ENCODE data around the gene GSE1. TPM values are rescaled to one million over a fixed set of nuclear protein-coding genes. Genes with fewer than 3 reads are reported as not detected.

The GSE1 gene
- total RNA-seq, 4 donors from 2014 or later = 54.2 to 155 (median 71.9) TPM

DNA sequence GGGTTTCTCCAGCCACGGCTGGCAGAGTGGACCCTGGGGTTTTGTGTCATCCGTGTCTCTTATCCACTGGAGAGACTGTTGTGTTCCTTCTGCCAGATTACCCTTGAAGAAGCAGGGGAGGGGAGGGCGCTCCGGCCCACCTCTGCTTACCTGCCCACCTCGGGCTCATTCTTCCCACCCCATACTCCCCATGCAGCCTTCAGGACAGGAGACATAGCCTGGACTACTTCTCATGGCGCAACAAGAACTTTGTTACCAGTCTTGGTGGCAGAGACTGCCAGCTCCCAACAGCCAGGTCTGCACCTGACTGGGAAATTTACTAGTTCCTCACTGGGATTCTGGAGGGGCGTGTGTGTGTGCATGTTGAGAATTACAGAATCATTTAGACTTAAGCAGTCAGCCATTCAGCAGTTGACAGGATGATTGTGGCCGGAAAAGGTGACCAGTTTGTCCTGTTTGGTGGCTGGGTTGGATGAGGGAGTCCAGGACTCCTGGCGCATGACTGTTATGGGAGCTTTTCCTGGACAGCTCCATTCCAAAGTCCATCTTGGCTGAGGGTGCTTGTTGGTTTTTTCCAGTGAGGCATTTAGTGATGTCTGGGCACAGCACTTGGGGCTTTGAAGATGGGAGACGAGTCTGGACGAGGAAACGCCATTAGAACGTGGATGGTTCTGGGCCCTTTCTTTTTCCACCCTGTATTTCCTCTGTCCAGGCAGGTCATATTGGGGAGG is 8.7 kb downstream of the GSE1 start:
- WGBS, 2 donors = 74 to 80% methylated on average over 12 to 13 of the region's 13 CpGs
- H3K4me1 ChIP-seq = peaks cover 41 to 46% of the 10 kb centered on the region in 2 donors
- H3K4me3 ChIP-seq (replicated peaks in 1 of 3) = no peak overlapping the region
- TF ChIP-seq CTCF (IDR thresholded peaks at IDR 0.05) (no peak), POLR2A (IDR thresholded peaks at IDR 0.05) (no peak)
- H3K27ac ChIP-seq = peak overlapping the region in 1 of 3 donors; percentile 39
- DNase-seq = peak; percentile 59 to 76
- no peaks in the 10 kb centered on the region for H3K27me3 ChIP-seq
- H3K9me3 ChIP-seq = no peaks in the 10 kb centered on the region
- intact Hi-C loops (cut with DNase I) = no loop called here
- no peaks in the 10 kb centered on the region for H3K36me3 ChIP-seq

GRCh38 chr16:85622683-85623082 is 9.6 kb downstream of the GSE1 start:
- Histone ChIP-seq H3K27ac (no peak overlapping the region), H3K9me3 (no peaks in the 10 kb centered on the region), H3K36me3 (no peaks in the 10 kb centered on the region), H3K4me1 (peaks cover 33 to 44% of the 10 kb centered on the region in 2 donors), H3K4me3 (replicated peaks in 1 of 3) (no peak overlapping the region), H3K27me3 (no peaks in the 10 kb centered on the region)
- DNase-seq = no peak
- intact Hi-C loops (cut with DNase I) = no loop called here
- TF ChIP-seq POLR2A (IDR thresholded peaks at IDR 0.05) (no peak), CTCF (IDR thresholded peaks at IDR 0.05) (no peak)
- 69 to 75% methylated on average over 5 to 6 of the region's 6 CpGs for WGBS, 2 donors

DNA sequence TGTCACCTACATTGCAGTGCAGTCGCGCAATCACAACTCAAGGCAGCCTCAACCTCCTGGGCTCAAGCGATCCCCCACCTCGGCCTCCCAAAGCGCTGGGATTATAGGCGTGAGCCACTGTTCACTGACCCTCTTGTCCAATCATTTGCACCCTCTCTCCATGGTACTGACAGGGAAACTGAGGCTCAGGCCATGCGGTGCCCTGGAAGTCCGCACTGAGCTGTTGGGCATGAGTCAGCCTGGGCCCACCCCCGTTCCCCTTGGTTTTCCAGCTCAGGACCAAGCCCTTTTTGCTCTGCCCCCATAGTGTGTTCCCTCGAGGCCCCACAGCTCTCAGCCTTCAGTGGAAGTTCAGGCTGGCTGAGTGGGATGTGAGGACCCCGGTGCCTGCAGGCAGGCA is 10.1 kb downstream of the GSE1 start:
- intact Hi-C loops (cut with DNase I) = no loop called here
- Histone ChIP-seq H3K4me3 (replicated peaks in 1 of 3) (no peak overlapping the region), H3K27ac (no peak overlapping the region), H3K27me3 (no peaks in the 10 kb centered on the region), H3K9me3 (no peaks in the 10 kb centered on the region), H3K4me1 (peaks cover 27 to 41% of the 10 kb centered on the region in 2 donors), H3K36me3 (no peaks in the 10 kb centered on the region)
- TF ChIP-seq POLR2A (IDR thresholded peaks at IDR 0.05) = no peak
- no peak for TF ChIP-seq CTCF (IDR thresholded peaks at IDR 0.05)
- DNase-seq = no peak
- WGBS, 2 donors = 95% methylated on average over 11 of the region's 11 CpGs

GRCh38 chr16:85623997-85624601 is 11.0 kb downstream of the GSE1 start:
- H3K4me1 ChIP-seq = peaks cover 20 to 34% of the 10 kb centered on the region in 2 donors
- intact Hi-C loops (cut with DNase I) = no loop called here
- no peaks in the 10 kb centered on the region for H3K27me3 ChIP-seq
- DNase-seq = no peak
- H3K27ac ChIP-seq = no peak overlapping the region
- 92 to 93% methylated on average over 14 to 15 of the region's 21 CpGs for WGBS, 2 donors
- no peaks in the 10 kb centered on the region for H3K9me3 ChIP-seq
- H3K36me3 ChIP-seq = no peaks in the 10 kb centered on the region
- H3K4me3 ChIP-seq (replicated peaks in 1 of 3) = no peak overlapping the region
- TF ChIP-seq CTCF (IDR thresholded peaks at IDR 0.05) (no peak), POLR2A (IDR thresholded peaks at IDR 0.05) (no peak)

GRCh38 chr16:85624646-85625045 is 11.5 kb downstream of the GSE1 start:
- no peak overlapping the region for H3K4me3 ChIP-seq (replicated peaks in 1 of 3)
- WGBS, 2 donors = 95% methylated on average over 16 to 17 of the region's 17 CpGs
- TF ChIP-seq CTCF (IDR thresholded peaks at IDR 0.05) (no peak), POLR2A (IDR thresholded peaks at IDR 0.05) (no peak)
- H3K9me3 ChIP-seq = no peaks in the 10 kb centered on the region
- no peaks in the 10 kb centered on the region for H3K27me3 ChIP-seq
- DNase-seq = no peak
- H3K36me3 ChIP-seq = no peaks in the 10 kb centered on the region
- intact Hi-C loops (cut with DNase I) = no loop called here
- peaks cover 20 to 34% of the 10 kb centered on the region in 2 donors for H3K4me1 ChIP-seq
- H3K27ac ChIP-seq = no peak overlapping the region

Measured in thyroid gland (tissue), 4 donors.